Measurements from ENCODE around the gene DNM1.

- TF ChIP-seq TAF1 (IDR thresholded peaks at IDR 0.05; ENCODE audit: borderline replicate concordance, low read depth, low read length): no peak
- TF ChIP-seq POLR2AphosphoS5 (IDR thresholded peaks at IDR 0.05; ENCODE audit: low read depth, low read length): no peak
- TF ChIP-seq POLR2A (IDR thresholded peaks at IDR 0.05; ENCODE audit: low read depth, low read length): no peak
Measured at GRCh38 chr9:128193469-128194096, 9.6 kb upstream of the DNM1 start.
